GM12878 (cell line): ENCODE measurements around the gene EEFSEC. TPM values are rescaled to one million over a fixed set of nuclear protein-coding genes. Genes with fewer than 3 reads are reported as not detected.

Experiments
- ATAC-seq: fragments of 200-7000 bp; cut with Tn5 transposase; 3 replicates; pipeline ENCODE4 v1.9.1; 2020; ENCODE audit warnings: mild to moderate bottlenecking, moderate library complexity
- BruUV-seq: library from RNA; stranded (reverse); fragments of 400-500 nt; replicated peaks from 2 replicates; lab custom pipeline; 2021; lab: Mats Ljungman, UMichigan
- CTCF ChIA-PET: fragments of 300-600 bp; sonication (Branson Sonifier 250); formaldehyde crosslinking; extraction: SDS; loops from one replicate; lab custom pipeline; 2021; ENCODE audit warnings: inconsistent platforms; lab: Yijun Ruan, JAX
- POLR2A ChIA-PET: fragments of 350-600 bp; formaldehyde crosslinking; extraction: SDS; loops from one replicate; lab custom pipeline; 2021; ENCODE audit warnings: inconsistent platforms; lab: Charles Lee
- RAD21 ChIA-PET: fragments of 300-600 bp; sonication (Branson Sonifier 250); formaldehyde crosslinking; loops from one replicate; lab custom pipeline; 2023; ENCODE audit warnings: antibody characterized with exemption; ENCODE audit not compliant: unreplicated experiment; lab: Charles Lee
- SMC1A ChIA-PET: fragments of 300-600 bp; sonication (Branson Sonifier 250); formaldehyde crosslinking; loops from one replicate; lab custom pipeline; 2023; ENCODE audit not compliant: unreplicated experiment, uncharacterized antibody; lab: Charles Lee
- DNase-seq: peaks from one replicate; pipeline ENCODE4 v3.0.0-alpha.2; 2011; ENCODE audit warnings: low read depth, low spot score
- FAIRE-seq: peaks from 3 replicates; lab custom pipeline; 2011; peaks lifted over from hg19 to GRCh38; lab: Jason Lieb, UNC
- H2AFZ ChIP-seq: 2 replicates; pipeline ENCODE4 v1.6.0; 2011; ENCODE audit warnings: low read depth, low read length, control low read depth; ENCODE audit not compliant: control insufficient read depth
- H3K27ac ChIP-seq: 2 replicates; pipeline ENCODE4 v1.5.1; 2011; ENCODE audit warnings: control low read depth; ENCODE audit not compliant: control insufficient read depth, insufficient read depth
- H3K27me3 ChIP-seq, 2 experiments: replicated peaks in 1 of 2; 2 replicates each; pipeline versions ENCODE4 v1.6.0 to v1.6.1; 2011; ENCODE audit warnings: low read length in 1 of 2; ENCODE audit not compliant: control insufficient read depth in 2 of 2, insufficient read depth in 2 of 2
- H3K36me3 ChIP-seq, 2 experiments: 2 replicates each; pipeline ENCODE4 v1.5.1; 2011; ENCODE audit warnings: low read length in 1 of 2; ENCODE audit not compliant: control insufficient read depth in 2 of 2, insufficient read depth in 2 of 2
- H3K4me1 ChIP-seq: 2 replicates; pipeline ENCODE4 v1.6.1; 2011; ENCODE audit warnings: mild to moderate bottlenecking, low read length, moderate library complexity, mixed read lengths; ENCODE audit not compliant: control insufficient read depth, insufficient read depth
- H3K4me2 ChIP-seq: 2 replicates; pipeline ENCODE4 v1.6.0; 2011; ENCODE audit warnings: control low read depth; ENCODE audit not compliant: control insufficient read depth, insufficient read depth
- H3K4me3 ChIP-seq: fragments of 200-600 bp; sonication (generic); 2 replicates; pipeline ENCODE4 v1.5.1; 2016
- H3K79me2 ChIP-seq: 2 replicates; pipeline ENCODE4 v1.6.0; 2011; ENCODE audit warnings: low read length; ENCODE audit not compliant: control insufficient read depth, insufficient read depth
- H3K9ac ChIP-seq: 2 replicates; pipeline ENCODE4 v1.8.0; 2011; ENCODE audit warnings: low read length, control low read depth, mixed read lengths; ENCODE audit not compliant: control insufficient read depth, insufficient read depth
- H3K9me3 ChIP-seq: replicated peaks from 3 replicates; pipeline ENCODE4 v1.5.1; 2011; ENCODE audit warnings: mild to moderate bottlenecking, low read length; ENCODE audit not compliant: control insufficient read depth, insufficient read depth
- H4K20me1 ChIP-seq: 2 replicates; pipeline ENCODE4 v1.6.0; 2011; ENCODE audit not compliant: control insufficient read depth, insufficient read depth
- ASH2L ChIP-seq: fragments of 300-600, 200-600 bp; sonication (generic); IDR thresholded peaks from 2 replicates; pipeline ENCODE4 v1.6.1; 2017; ENCODE audit warnings: low read depth, mild to moderate bottlenecking, borderline replicate concordance
- BRCA1 ChIP-seq: IDR thresholded peaks from 2 replicates; pipeline ENCODE4 v1.6.1; 2011; ENCODE audit warnings: low read depth, low read length, improper control_type of control experiment
- CTCF ChIP-seq, 3 experiments: IDR thresholded peaks in 2 of 3; conservative IDR thresholded peaks in 1 of 3; 2 replicates each; pipeline ENCODE4 v1.5.1; 2011; ENCODE audit warnings: low read depth in 3 of 3, low read length in 3 of 3, mild to moderate bottlenecking in 3 of 3, control low read depth in 2 of 3, moderate library complexity in 2 of 3, inconsistent platforms in 1 of 3, mixed read lengths in 1 of 3; ENCODE audit not compliant: control insufficient read depth in 2 of 3, insufficient read depth in 1 of 3; ENCODE audit errors: extremely low read depth in 1 of 3
- DPF2 ChIP-seq: fragments of 450-650 bp; IDR thresholded peaks from 2 replicates; pipeline ENCODE4 v1.6.1; 2017; ENCODE audit warnings: mild to moderate bottlenecking
- KAT2A ChIP-seq: conservative IDR thresholded peaks from 2 replicates; pipeline ENCODE4 v1.6.1; 2011; ENCODE audit warnings: low read depth, low read length; ENCODE audit not compliant: control insufficient read depth
- MYC ChIP-seq: IDR thresholded peaks from 2 replicates; pipeline ENCODE4 v1.6.1; 2011; ENCODE audit warnings: mild to moderate bottlenecking, low read length, moderate library complexity, inconsistent platforms; ENCODE audit not compliant: insufficient read depth, insufficient replicate concordance, insufficient read length, severe bottlenecking
- NFIC ChIP-seq: IDR thresholded peaks from 2 replicates; pipeline ENCODE4 v1.6.1; 2012; ENCODE audit warnings: low read depth, mild to moderate bottlenecking, inconsistent platforms, low read length, moderate library complexity
- SP1 ChIP-seq: IDR thresholded peaks from one replicate; pipeline ENCODE4 v1.6.1; 2011; ENCODE audit warnings: low read depth, low read length
- TAF1 ChIP-seq: IDR thresholded peaks from 2 replicates; pipeline ENCODE4 v1.6.1; 2011; ENCODE audit warnings: mild to moderate bottlenecking, low read depth, low read length, borderline replicate concordance
- ZBTB33 ChIP-seq: fragments of 450-650 bp; IDR thresholded peaks from 2 replicates; pipeline ENCODE4 v1.6.1; 2017; ENCODE audit warnings: mild to moderate bottlenecking
- WGBS: methylation state at CpG from one replicate; pipeline ENCODE4 v1.1.6; 2016; ENCODE audit warnings: low lambda C conversion rate; ENCODE audit not compliant: insufficient replicate concordance, insufficient coverage; ENCODE audit errors: missing lambda C conversion rate; 5-methylcytosine and 5-hydroxymethylcytosine counted together
- in situ Hi-C: fragments of 300-500 bp; cut with MboI; formaldehyde crosslinking; loops from 9 replicates; pipeline ENCODE4 v1.14.3; 2018; ENCODE audit warnings: mixed read lengths
- intact Hi-C: fragments of 100-400 bp; cut with micrococcal nuclease; formaldehyde crosslinking; loops from one replicate; pipeline ENCODE4 v1.14.2; 2022; ENCODE audit not compliant: unreplicated experiment
- polyA plus RNA-seq, 11 experiments: library from polyadenylated mRNA; depleted of rRNA in 4 of 11; unstranded in 6 of 11; stranded (reverse) in 5 of 11; fragments of >200 nt; fragmentation: Nextera tagmentation in 4 of 11; fragmentation: Illumina TruSeq in 1 of 11; extraction: Ambion mirVana in 4 of 11; extraction: Trizol in 1 of 11; gene quantifications; 1 replicate in 1 of 11; 2 replicates in 10 of 11; pipeline versions ENCODE4 v1.2.1 to v1.2.3, GENCODE V29; 2011 to 2016; ENCODE audit warnings: inconsistent platforms in 2 of 11, missing spikeins in 2 of 11, low read depth in 1 of 11
- total RNA-seq, 4 experiments: library from RNA; depleted of rRNA in 3 of 4; stranded (reverse); fragments of >200 nt in 3 of 4; fragmentation: Illumina TruSeq in 1 of 4; extraction: Trizol in 1 of 4; gene quantifications; 2 replicates each; pipeline versions ENCODE4 v1.2.1 to v1.2.3, GENCODE V29; 2013 to 2021
- TF ChIP-seq, protein P1 (sequence below): fragments of 450-650 bp; IDR thresholded peaks from 2 replicates; pipeline ENCODE4 v1.6.1; 2018; ENCODE audit warnings: borderline replicate concordance, mild to moderate bottlenecking; ENCODE audit not compliant: partially characterized antibody
- TF ChIP-seq, protein P2 (sequence below): fragments of 450-650 bp; IDR thresholded peaks from 2 replicates; pipeline ENCODE4 v1.6.1; 2014; ENCODE audit warnings: mild to moderate bottlenecking

The EEFSEC gene
- total and polyA plus RNA-seq, 10 of the 15 experiments (the other 5 are each of a cell fraction or from before 2014, with no cell fraction given), result 0.29 to 29.1 (median 16.1) TPM

DNA sequence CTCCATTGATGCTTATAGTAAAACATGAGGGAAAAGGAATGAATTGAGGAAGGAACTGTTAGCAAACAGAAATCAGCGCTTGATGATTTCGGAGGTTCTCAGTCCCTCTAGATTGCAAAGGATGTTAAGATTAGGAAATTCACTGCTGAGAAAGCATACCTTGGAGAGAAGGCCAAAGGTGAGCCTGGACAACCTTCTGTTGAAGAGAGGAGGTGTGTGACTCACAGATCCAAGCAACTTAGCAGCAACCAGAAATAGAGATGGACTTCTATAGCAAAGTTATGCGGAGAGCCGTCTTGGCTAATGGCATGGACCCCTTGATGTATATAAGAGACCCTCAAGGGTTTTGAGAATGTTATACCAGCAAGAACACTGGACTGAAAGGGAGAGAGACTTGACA lies 114.3 kb downstream of the EEFSEC start:
- no peak for ATAC-seq
- CTCF ChIA-PET, result no interaction called here
- no peaks in the 10 kb centered on the region for H3K27me3 ChIP-seq
- RAD21 ChIA-PET, result no interaction called here
- H3K4me1 ChIP-seq, result no peaks in the 10 kb centered on the region
- 70% methylated on average over 4 of the region's 4 CpGs for WGBS
- in situ Hi-C loops (no loop called here), intact Hi-C loops (no loop called here)
- no TSS peak for BruUV-seq
- no peak for TF ChIP-seq TAF1
- no peak for TF ChIP-seq BRCA1
- TF ChIP-seq DPF2, result no peak
- no peak for TF ChIP-seq KAT2A
- TF ChIP-seq, protein P1, sequence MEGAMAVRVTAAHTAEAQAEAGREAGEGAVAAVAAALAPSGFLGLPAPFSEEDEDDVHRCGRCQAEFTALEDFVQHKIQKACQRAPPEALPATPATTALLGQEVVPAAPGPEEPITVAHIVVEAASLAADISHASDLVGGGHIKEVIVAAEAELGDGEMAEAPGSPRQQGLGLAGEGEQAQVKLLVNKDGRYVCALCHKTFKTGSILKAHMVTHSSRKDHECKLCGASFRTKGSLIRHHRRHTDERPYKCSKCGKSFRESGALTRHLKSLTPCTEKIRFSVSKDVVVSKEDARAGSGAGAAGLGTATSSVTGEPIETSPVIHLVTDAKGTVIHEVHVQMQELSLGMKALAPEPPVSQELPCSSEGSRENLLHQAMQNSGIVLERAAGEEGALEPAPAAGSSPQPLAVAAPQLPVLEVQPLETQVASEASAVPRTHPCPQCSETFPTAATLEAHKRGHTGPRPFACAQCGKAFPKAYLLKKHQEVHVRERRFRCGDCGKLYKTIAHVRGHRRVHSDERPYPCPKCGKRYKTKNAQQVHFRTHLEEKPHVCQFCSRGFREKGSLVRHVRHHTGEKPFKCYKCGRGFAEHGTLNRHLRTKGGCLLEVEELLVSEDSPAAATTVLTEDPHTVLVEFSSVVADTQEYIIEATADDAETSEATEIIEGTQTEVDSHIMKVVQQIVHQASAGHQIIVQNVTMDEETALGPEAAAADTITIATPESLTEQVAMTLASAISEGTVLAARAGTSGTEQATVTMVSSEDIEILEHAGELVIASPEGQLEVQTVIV, result no peak
- no peak for TF ChIP-seq ZBTB33
- TF ChIP-seq ASH2L, result no peak
- TF ChIP-seq, protein P2, sequence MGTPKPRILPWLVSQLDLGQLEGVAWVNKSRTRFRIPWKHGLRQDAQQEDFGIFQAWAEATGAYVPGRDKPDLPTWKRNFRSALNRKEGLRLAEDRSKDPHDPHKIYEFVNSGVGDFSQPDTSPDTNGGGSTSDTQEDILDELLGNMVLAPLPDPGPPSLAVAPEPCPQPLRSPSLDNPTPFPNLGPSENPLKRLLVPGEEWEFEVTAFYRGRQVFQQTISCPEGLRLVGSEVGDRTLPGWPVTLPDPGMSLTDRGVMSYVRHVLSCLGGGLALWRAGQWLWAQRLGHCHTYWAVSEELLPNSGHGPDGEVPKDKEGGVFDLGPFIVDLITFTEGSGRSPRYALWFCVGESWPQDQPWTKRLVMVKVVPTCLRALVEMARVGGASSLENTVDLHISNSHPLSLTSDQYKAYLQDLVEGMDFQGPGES, result no peak
- TF ChIP-seq CTCF (IDR thresholded peaks at IDR 0.05 in 2 of 3, conservative IDR thresholded peaks at IDR 0.05 in 1 of 3; ENCODE audit: control insufficient read depth in 2 of 3, extremely low read depth in 1 of 3, insufficient read depth in 1 of 3, low read depth in 3 of 3, low read length in 3 of 3), result no peak
- TF ChIP-seq MYC, result no peak
- no peak for TF ChIP-seq SP1
- no peak for TF ChIP-seq NFIC
- FAIRE-seq, result no peak
- no peak overlapping the region for H3K4me2 ChIP-seq
- no peaks in the 10 kb centered on the region for H4K20me1 ChIP-seq
- H3K9ac ChIP-seq, result no peak overlapping the region
- no peak overlapping the region for H2AFZ ChIP-seq
- no peaks in the 10 kb centered on the region for H3K9me3 ChIP-seq
- SMC1A ChIA-PET, result no interaction called here
- DNase-seq, result no peak
- POLR2A ChIA-PET, result no interaction called here
- peaks cover 0 to 5% of the 10 kb centered on the region in 2 experiments; a peak in 2 of 4 replicates for H3K36me3 ChIP-seq
- no peak overlapping the region for H3K27ac ChIP-seq
- no peaks in the 10 kb centered on the region for H3K79me2 ChIP-seq
- no peak overlapping the region for H3K4me3 ChIP-seq
